Mesenchymal stem cell (in vitro differentiated cells and primary cell): ENCODE data around the gene UBIAD1.

Experiments
- DNase-seq: peaks from one replicate; pipeline ENCODE4 v3.0.0-alpha.2; 2013
- H2AFZ ChIP-seq: one replicate; pipeline ENCODE4 v1.6.1; 2013; ENCODE audit warnings: low read depth, mild to moderate bottlenecking, control low read depth, inconsistent platforms, low read length, moderate library complexity
- H2AK5ac ChIP-seq: 2 replicates; pipeline ENCODE4 v1.6.1; 2013; ENCODE audit warnings: low read length, moderate library complexity, mild to moderate bottlenecking, inconsistent platforms; ENCODE audit not compliant: severe bottlenecking
- H2BK120ac ChIP-seq: one replicate; pipeline ENCODE4 v1.6.1; 2013; ENCODE audit warnings: low read depth, mild to moderate bottlenecking, inconsistent platforms, low read length, moderate library complexity
- H2BK12ac ChIP-seq, 2 experiments: one replicate each; pipeline ENCODE4 v1.6.1; 2013; ENCODE audit warnings: inconsistent platforms in 2 of 2, low read length in 2 of 2, mild to moderate bottlenecking in 2 of 2, moderate library complexity in 2 of 2, control low read depth in 1 of 2
- H2BK15ac ChIP-seq: one replicate; pipeline ENCODE4 v1.6.1; 2013; ENCODE audit warnings: mild to moderate bottlenecking, low read depth, inconsistent platforms; ENCODE audit not compliant: poor library complexity, severe bottlenecking
- H2BK5ac ChIP-seq: 2 replicates; pipeline ENCODE4 v1.6.1; 2013; ENCODE audit warnings: low read depth, mild to moderate bottlenecking, low read length, control low read depth, inconsistent platforms; ENCODE audit not compliant: poor library complexity, severe bottlenecking
- H3K14ac ChIP-seq, 2 experiments: one replicate each; pipeline ENCODE4 v1.6.1; 2013; ENCODE audit warnings: inconsistent platforms in 2 of 2, low read length in 2 of 2, control low read depth in 1 of 2, mild to moderate bottlenecking in 1 of 2, moderate library complexity in 1 of 2
- H3K18ac ChIP-seq, 2 experiments: one replicate each; pipeline ENCODE4 v1.6.1; 2013; ENCODE audit warnings: inconsistent platforms in 2 of 2, low read length in 2 of 2, control low read depth in 1 of 2, low read depth in 1 of 2, mild to moderate bottlenecking in 1 of 2
- H3K23ac ChIP-seq, 2 experiments: one replicate each; pipeline ENCODE4 v1.6.1; 2013; ENCODE audit warnings: inconsistent platforms in 2 of 2, low read length in 2 of 2, mild to moderate bottlenecking in 2 of 2, moderate library complexity in 2 of 2, control low read depth in 1 of 2
- H3K27ac ChIP-seq: 2 replicates; pipeline ENCODE4 v1.5.1; 2013; ENCODE audit warnings: mild to moderate bottlenecking, moderate library complexity, low read length, control low read depth, inconsistent platforms; ENCODE audit not compliant: poor library complexity, severe bottlenecking
- H3K27me3 ChIP-seq, 2 experiments: 2 replicates each; pipeline versions ENCODE4 v1.6.1 to v1.7.0; 2013; ENCODE audit warnings: low read length in 2 of 2, mild to moderate bottlenecking in 2 of 2, moderate library complexity in 2 of 2, control low read depth in 1 of 2, inconsistent platforms in 1 of 2; ENCODE audit not compliant: control insufficient read depth in 1 of 2, insufficient read depth in 1 of 2
- H3K36me3 ChIP-seq, 2 experiments: 2 replicates each; pipeline versions ENCODE4 v1.6.1 to v1.7.0; 2013; ENCODE audit warnings: low read length in 2 of 2, control low read depth in 1 of 2, inconsistent platforms in 1 of 2, low read depth in 1 of 2, mild to moderate bottlenecking in 1 of 2; ENCODE audit not compliant: insufficient read depth in 2 of 2, control insufficient read depth in 1 of 2
- H3K4ac ChIP-seq, 2 experiments: one replicate each; pipeline ENCODE4 v1.6.1; 2013; ENCODE audit warnings: inconsistent platforms in 2 of 2, low read length in 2 of 2, mild to moderate bottlenecking in 2 of 2, moderate library complexity in 2 of 2, control low read depth in 1 of 2, low read depth in 1 of 2
- H3K4me1 ChIP-seq: 2 replicates; pipeline ENCODE4 v1.6.1; 2013; ENCODE audit warnings: low read depth, low read length, control low read depth; ENCODE audit not compliant: control insufficient read depth, insufficient read depth
- H3K4me2 ChIP-seq: 2 replicates; pipeline ENCODE4 v1.6.1; 2013; ENCODE audit warnings: low read length, mild to moderate bottlenecking, inconsistent platforms; ENCODE audit not compliant: poor library complexity, severe bottlenecking
- H3K4me3 ChIP-seq, 2 experiments: 2 replicates each; pipeline versions ENCODE4 v1.5.1 to v1.7.0; 2013; ENCODE audit warnings: low read length in 2 of 2, mild to moderate bottlenecking in 2 of 2, control low read depth in 1 of 2, low read depth in 1 of 2; ENCODE audit not compliant: insufficient read depth in 1 of 2
- H3K79me1 ChIP-seq: replicated peaks from 2 replicates; pipeline ENCODE4 v1.6.1; 2013; ENCODE audit warnings: mild to moderate bottlenecking, control low read depth, low read length, inconsistent platforms; ENCODE audit not compliant: poor library complexity, severe bottlenecking
- H3K9ac ChIP-seq: 2 replicates; pipeline ENCODE4 v1.7.0; 2013; ENCODE audit warnings: mild to moderate bottlenecking, low read length, moderate library complexity
- H3K9me3 ChIP-seq: 2 replicates; pipeline ENCODE4 v1.7.0; 2013; ENCODE audit warnings: mild to moderate bottlenecking, low read length; ENCODE audit not compliant: control insufficient read depth
- H4K8ac ChIP-seq: one replicate; pipeline ENCODE4 v1.6.1; 2013; ENCODE audit warnings: inconsistent platforms, mild to moderate bottlenecking, low read length, moderate library complexity
- H4K91ac ChIP-seq: one replicate; pipeline ENCODE4 v1.6.1; 2013; ENCODE audit warnings: mild to moderate bottlenecking, low read length, inconsistent platforms
- WGBS: methylation state at CpG from one replicate; pipeline ENCODE4 v1.1.7; 2013; ENCODE audit warnings: mixed read lengths; 5-methylcytosine and 5-hydroxymethylcytosine counted together

The UBIAD1 gene

GRCh38 chr1:11291049-11291448, 18.1 kb downstream of the UBIAD1 start:
- no peak for DNase-seq
- peaks cover 19% of the 10 kb centered on the region for H3K79me1 ChIP-seq
- WGBS: 100% methylated on average over 2 of the region's 2 CpGs
- no peaks in the 10 kb centered on the region for H3K9me3 ChIP-seq
- H3K14ac ChIP-seq: no peak overlapping the region
- peaks cover 16% of the 10 kb centered on the region in 2 experiments for H3K36me3 ChIP-seq
- no peak overlapping the region for H2BK5ac ChIP-seq
- no peak overlapping the region for H2BK120ac ChIP-seq
- H2AK5ac ChIP-seq: no peak overlapping the region
- no peak overlapping the region for H3K4me2 ChIP-seq
- H3K4me3 ChIP-seq: no peak overlapping the region
- no peaks in the 10 kb centered on the region for H3K27me3 ChIP-seq
- no peak overlapping the region for H2AFZ ChIP-seq
- H3K9ac ChIP-seq: no peak overlapping the region
- H3K18ac ChIP-seq: no peak overlapping the region
- no peak overlapping the region for H2BK12ac ChIP-seq
- H4K8ac ChIP-seq: no peak overlapping the region
- no peak overlapping the region for H3K23ac ChIP-seq
- H2BK15ac ChIP-seq: no peak overlapping the region
- H3K27ac ChIP-seq: no peak overlapping the region
- H3K4me1 ChIP-seq: peaks cover 11% of the 10 kb centered on the region
- H3K4ac ChIP-seq: no peak overlapping the region
- no peak overlapping the region for H4K91ac ChIP-seq

DNA sequence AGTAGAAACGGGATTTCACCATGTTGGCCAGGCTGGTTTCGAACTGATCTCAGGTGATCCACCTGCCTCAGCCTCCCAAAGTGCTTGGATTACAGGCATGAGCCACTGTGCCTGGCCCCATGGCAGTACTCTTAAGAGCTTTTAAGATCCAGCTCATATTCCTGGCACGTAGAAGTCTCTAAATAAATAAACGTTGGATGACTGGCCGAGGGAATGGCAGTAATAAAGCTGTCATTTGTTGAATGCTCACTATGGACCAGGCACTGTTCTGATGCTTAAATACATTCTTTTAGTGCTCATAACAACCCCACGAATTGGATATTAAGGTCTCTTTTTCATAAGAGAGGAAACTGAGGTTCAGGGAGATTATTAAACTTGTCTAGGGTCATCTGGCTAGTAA, 20.9 kb downstream of the UBIAD1 start:
- Histone ChIP-seq H2BK12ac (no peak overlapping the region), H4K91ac (no peak overlapping the region), H3K4ac (no peak overlapping the region), H3K4me1 (peaks cover 4% of the 10 kb centered on the region), H3K27ac (no peak overlapping the region), H3K18ac (no peak overlapping the region), H2AK5ac (no peak overlapping the region), H3K4me2 (no peak overlapping the region), H3K14ac (no peak overlapping the region), H2BK120ac (no peak overlapping the region), H2BK15ac (no peak overlapping the region), H3K9ac (no peak overlapping the region), H3K23ac (no peak overlapping the region), H2AFZ (no peak overlapping the region), H3K79me1 (peaks cover 12% of the 10 kb centered on the region), H3K27me3 (no peaks in the 10 kb centered on the region), H2BK5ac (no peak overlapping the region), H3K4me3 (no peak overlapping the region), H3K9me3 (no peaks in the 10 kb centered on the region), H3K36me3 (peaks cover 8 to 13% of the 10 kb centered on the region in 2 experiments), H4K8ac (no peak overlapping the region)
- no peak for DNase-seq
- WGBS: 74% methylated on average over 5 of the region's 6 CpGs

DNA sequence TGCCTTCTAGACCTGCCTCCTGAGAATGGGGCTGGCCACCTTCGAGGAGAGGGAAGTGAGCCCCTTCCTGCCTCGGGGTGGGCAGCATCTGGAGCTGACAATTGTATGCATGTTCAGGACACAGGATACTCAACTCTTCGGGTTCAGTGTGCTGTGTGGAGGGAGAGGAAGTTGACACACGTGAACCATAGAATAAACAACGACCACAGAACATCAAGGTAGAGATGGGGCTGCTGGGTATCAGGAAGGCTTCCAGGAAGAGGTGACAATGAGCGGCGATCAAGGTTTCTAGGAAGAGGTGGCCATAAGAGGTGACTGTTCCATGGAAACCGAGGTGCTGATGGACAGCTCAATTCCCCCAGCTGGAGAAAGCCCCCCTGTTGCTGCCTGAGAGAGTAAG, 22.0 kb downstream of the UBIAD1 start:
- H3K36me3 ChIP-seq: peaks cover 8 to 13% of the 10 kb centered on the region in 2 experiments
- H2AK5ac ChIP-seq: no peak overlapping the region
- no peak overlapping the region for H3K4me3 ChIP-seq
- H3K4me2 ChIP-seq: no peak overlapping the region
- H3K4me1 ChIP-seq: peaks cover 4% of the 10 kb centered on the region
- no peaks in the 10 kb centered on the region for H3K27me3 ChIP-seq
- WGBS: 88% methylated on average over 8 of the region's 8 CpGs
- H2BK120ac ChIP-seq: no peak overlapping the region
- H3K9ac ChIP-seq: no peak overlapping the region
- no peak overlapping the region for H2BK15ac ChIP-seq
- no peak overlapping the region for H3K23ac ChIP-seq
- H3K4ac ChIP-seq: no peak overlapping the region
- peaks cover 8% of the 10 kb centered on the region for H3K79me1 ChIP-seq
- no peak overlapping the region for H3K27ac ChIP-seq
- H2AFZ ChIP-seq: no peak overlapping the region
- H2BK12ac ChIP-seq: no peak overlapping the region
- no peak overlapping the region for H4K8ac ChIP-seq
- no peak overlapping the region for H3K18ac ChIP-seq
- H2BK5ac ChIP-seq: no peak overlapping the region
- H4K91ac ChIP-seq: no peak overlapping the region
- no peak overlapping the region for H3K14ac ChIP-seq
- no peak for DNase-seq
- no peaks in the 10 kb centered on the region for H3K9me3 ChIP-seq

- 67% methylated on average over 1 of the region's 2 CpGs for whole genome bisulfite sequencing
- H4K8ac ChIP-seq: no peak overlapping the region
- H2BK15ac ChIP-seq: no peak overlapping the region
- no peak overlapping the region for H3K18ac ChIP-seq
- H2AK5ac ChIP-seq: no peak overlapping the region
- no peak overlapping the region for H3K4me2 ChIP-seq
- no peak overlapping the region for H2BK12ac ChIP-seq
- peaks cover 3% of the 10 kb centered on the region for H3K79me1 ChIP-seq
- H2BK5ac ChIP-seq: no peak overlapping the region
- H3K23ac ChIP-seq: no peak overlapping the region
- H3K9ac ChIP-seq: no peak overlapping the region
- no peak overlapping the region for H3K14ac ChIP-seq
- no peak overlapping the region for H4K91ac ChIP-seq
- no peak overlapping the region for H3K4me3 ChIP-seq
- H3K36me3 ChIP-seq: peaks cover 6 to 9% of the 10 kb centered on the region in 2 experiments
- no peak overlapping the region for H3K27ac ChIP-seq
- no peak overlapping the region for H2BK120ac ChIP-seq
- no peaks in the 10 kb centered on the region for H3K27me3 ChIP-seq
- no peak overlapping the region for H3K4ac ChIP-seq
- no peak for DNase-seq
- H3K9me3 ChIP-seq: no peaks in the 10 kb centered on the region
- H3K4me1 ChIP-seq: peaks cover 4% of the 10 kb centered on the region
- no peak overlapping the region for H2AFZ ChIP-seq
Observed at GRCh38 chr1:11295905-11296304, 22.9 kb downstream of the UBIAD1 start.
